GM04503 (cell line): ENCODE data around the gene ACBD5.

ENCODE experiments used
- DNase-seq: peaks from one replicate; pipeline ENCODE4 v3.0.0-alpha.2; 2012; ENCODE audit warnings: low read depth

ACBD5 gene

DNA sequence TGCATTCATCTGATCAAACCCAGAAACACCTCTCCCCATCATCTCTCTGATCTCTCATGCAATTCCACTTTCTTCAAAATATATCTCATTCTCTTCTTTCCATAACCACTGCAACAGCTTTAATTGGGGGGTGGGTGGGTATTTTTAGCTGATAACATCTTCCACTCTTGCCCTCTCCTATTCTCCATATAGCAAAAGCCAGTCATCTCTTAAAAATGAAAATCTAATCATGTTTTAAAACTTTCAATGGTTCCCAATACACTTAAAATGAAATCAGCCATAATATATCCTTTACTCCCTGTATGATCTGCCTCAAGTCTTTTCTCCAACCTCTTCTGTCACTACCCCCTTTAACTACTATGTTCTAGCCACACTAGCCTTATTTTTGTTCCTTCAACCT is 87.9 kb downstream of the ACBD5 start:
- no peak for DNase-seq

DNA sequence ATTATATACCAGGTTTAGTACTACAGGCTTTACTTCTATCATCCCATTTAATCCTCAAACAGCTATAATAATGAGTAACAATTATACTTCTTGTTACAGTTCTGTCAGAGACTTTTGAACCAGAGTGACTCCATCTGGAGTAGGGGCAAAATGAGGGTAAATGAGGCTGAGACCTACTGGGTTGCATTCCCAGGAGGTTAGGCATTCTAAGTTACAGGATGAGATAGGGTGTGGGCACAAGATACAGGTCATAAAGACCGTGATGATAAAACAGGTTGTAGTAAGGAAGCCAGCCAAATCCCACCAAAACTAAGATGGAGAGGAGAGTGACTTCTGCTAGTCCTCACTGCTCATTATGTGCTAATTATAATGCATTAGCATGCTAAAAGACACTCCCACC is 90.3 kb downstream of the ACBD5 start:
- no peak for DNase-seq

DNA sequence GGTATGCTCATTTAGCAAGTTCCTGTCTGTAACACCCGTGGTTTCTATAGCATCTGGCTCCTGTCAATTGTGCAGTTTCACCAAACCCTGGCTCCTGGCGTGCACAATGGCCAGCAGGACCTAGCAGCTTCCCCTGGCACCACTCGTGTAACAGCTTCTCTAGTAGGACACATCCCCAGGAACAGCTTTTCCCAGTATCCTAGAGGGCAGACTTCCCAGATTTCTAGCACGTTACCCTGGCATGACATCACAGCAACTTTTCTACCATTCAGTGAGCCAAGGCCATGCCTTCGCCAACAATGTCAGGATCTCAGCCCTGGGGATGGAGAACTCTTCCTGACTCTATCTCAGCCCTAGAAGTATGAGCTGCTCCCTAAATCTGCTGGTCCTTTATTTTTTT is 92.9 kb downstream of the ACBD5 start:
- no peak for DNase-seq

DNA sequence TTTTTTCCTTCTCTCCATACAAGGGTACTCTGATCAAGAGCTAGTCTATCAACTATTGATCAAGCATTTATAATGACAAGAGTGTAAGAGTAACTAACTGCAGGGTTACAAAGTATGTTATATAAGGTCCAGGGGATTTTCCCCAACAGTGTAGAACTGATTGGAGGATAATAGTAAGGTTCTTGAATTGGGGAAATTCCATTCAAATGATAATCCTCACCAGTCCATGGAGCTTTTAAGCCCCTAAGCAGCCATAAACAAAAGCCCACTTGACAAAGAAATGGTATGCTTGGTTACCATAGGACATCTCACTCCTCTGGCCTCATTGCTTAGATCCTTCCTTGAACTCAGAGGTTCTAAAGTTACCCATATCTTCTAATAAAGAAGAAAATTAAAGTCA is 94.7 kb downstream of the ACBD5 start:
- DNase-seq, result no peak
